GM12874 (cell line): ENCODE data around the gene PKD2.

Experiments
- TF ChIP-seq, protein P1 (sequence below): IDR thresholded peaks from 2 replicates; pipeline ENCODE4 v1.5.1; 2011; ENCODE audit warnings: low read depth, mild to moderate bottlenecking, control low read depth, low read length, moderate library complexity; ENCODE audit not compliant: insufficient read depth

Gene PKD2

DNA sequence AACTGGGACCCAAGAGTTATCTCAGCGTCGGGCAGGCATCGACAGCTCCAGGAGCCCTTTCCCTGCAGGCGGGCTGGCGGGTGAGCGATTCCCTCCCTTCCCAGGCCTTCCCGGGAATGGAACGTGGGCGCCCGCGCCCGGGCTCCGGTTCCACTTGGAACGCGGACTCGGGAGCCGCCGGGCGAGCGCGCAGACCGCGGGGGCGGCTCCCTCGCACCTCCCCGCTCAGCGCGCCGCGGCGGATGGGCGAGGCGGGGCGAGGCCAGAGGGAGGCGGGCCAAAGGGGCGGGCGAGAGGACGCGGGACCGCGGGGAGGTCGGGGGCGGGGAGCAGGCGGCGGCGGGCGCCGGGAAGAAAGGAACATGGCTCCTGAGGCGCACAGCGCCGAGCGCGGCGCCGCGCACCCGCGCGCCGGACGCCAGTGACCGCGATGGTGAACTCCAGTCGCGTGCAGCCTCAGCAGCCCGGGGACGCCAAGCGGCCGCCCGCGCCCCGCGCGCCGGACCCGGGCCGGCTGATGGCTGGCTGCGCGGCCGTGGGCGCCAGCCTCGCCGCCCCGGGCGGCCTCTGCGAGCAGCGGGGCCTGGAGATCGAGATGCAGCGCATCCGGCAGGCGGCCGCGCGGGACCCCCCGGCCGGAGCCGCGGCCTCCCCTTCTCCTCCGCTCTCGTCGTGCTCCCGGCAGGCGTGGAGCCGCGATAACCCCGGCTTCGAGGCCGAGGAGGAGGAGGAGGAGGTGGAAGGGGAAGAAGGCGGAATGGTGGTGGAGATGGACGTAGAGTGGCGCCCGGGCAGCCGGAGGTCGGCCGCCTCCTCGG lies at the start of gene PKD2:
Gene PKD2, plus strand, starts transcription at position 332 of the 818 bp plus-strand sequence. Its CDS starts 99 bp downstream, at position 431.
- TF ChIP-seq, protein P1, sequence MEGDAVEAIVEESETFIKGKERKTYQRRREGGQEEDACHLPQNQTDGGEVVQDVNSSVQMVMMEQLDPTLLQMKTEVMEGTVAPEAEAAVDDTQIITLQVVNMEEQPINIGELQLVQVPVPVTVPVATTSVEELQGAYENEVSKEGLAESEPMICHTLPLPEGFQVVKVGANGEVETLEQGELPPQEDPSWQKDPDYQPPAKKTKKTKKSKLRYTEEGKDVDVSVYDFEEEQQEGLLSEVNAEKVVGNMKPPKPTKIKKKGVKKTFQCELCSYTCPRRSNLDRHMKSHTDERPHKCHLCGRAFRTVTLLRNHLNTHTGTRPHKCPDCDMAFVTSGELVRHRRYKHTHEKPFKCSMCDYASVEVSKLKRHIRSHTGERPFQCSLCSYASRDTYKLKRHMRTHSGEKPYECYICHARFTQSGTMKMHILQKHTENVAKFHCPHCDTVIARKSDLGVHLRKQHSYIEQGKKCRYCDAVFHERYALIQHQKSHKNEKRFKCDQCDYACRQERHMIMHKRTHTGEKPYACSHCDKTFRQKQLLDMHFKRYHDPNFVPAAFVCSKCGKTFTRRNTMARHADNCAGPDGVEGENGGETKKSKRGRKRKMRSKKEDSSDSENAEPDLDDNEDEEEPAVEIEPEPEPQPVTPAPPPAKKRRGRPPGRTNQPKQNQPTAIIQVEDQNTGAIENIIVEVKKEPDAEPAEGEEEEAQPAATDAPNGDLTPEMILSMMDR = no peak

DNA sequence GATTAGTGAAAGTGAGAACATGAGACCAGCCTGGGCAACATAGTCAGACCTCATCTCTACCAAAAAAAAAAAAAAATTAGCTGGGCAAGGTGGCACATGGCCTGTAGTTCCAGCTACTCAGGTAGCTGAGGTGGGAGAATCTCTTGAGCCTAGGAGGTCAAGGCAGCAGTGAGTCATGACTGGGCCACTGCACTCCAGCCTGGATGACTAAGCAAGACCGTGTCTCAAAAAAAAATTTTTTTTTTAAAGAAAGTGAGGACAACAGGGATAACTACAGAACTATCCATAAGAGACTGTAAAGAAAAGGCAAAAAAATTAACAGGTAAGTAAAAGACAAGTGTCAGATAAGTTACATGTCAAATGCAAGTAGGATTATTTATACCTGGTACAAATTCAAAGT lies 45.4 kb upstream of the PKD2 start:
- TF ChIP-seq, protein P1 = no peak

DNA sequence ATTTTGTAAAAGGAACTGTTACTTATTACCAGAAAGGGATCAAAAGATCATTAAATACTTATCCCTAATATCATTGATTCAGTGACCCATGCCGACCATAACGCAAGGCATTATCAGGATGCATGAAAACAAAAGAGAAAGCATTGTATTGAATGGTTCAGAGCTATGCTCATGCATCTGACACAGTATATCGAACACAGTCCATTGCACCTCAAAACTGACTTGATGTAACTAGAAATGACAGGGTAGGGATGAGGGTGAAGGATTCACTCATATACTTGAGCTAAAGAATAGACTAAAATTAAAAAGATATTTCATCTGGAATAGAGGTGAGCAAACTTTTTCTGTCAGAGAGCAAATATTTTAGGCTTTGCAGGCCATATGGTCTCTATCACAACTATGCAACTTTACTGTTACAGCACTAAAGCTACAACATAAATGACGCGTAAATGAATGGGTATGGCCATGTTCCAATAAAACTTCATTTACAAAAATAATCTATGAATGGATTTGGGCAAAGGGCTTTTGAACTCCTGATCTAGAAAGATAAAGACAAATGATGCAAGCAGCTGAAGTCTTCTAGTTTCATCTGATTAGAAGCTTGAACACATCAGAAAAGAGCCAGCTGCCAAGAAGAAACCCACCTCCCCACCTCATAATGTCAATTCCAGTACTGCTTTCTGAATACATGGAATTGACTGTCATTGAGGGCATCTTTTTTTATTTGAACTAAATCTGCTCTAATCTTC lies 44.9 kb upstream of the PKD2 start:
- TF ChIP-seq, protein P1 = no peak

DNA sequence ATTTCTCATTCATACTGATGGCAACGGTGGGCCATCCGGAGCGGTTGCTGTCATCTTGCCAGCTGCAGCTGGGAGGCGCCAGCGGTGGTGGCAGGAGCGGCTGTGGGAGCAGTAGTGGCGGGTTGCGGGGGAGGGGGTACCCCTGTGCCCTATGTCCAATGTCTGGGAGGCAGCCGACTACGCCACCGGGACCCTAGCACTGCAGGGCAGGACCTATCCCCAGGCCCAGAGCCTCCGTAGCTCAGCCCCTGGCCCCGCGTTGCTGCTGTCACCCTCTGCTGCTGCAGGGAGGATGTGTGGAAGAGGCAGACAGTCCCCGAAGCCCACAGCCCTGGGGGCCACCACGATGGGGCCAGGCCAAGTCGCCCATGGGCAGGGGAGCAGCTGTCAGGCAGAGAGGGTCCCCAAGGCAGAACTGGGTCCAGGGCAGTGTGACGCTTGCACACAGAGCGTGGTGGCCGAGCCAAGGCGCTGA lies 41.9 kb upstream of the PKD2 start:
- TF ChIP-seq, protein P1 = no peak

DNA sequence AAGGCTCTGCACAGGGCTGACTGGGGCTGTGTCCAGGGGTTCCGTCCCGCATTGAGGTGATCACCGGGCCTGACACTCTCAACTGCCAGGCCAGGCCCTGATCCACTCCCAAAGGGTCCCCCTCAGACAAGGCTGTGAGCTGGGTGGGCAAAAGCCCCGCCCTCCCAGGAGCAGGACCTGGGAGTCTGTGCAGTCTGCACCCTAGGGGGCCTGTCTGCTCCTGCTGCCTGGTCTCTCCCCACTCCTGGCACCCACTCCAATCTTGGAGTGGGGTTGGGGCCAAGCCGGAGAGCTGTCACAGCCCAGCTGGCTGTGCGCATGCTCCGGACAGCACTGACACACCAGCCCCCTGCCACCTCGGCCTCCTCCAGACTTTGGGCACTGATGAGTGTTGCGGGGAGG lies 41.3 kb upstream of the PKD2 start:
- TF ChIP-seq, protein P1 = no peak

DNA sequence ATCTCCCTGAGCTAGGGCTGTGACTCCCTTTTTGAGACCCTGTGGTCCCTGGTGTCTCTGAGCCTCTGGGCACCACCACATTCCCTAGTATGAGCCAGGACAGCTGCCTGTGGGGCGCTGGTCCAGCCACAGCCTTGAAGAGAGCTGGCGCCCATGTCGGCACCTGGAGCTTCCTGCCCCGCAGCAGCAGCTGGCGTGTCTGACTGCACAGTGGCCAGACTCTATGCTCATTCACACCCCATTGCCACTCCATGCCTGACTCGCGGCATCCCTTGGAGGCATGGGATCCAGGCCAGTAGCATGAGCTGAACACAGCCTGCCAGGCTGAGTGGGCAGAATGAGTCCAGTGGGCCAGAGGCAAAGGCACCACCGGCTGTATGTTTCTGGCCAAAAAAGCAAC lies 40.2 kb upstream of the PKD2 start:
- TF ChIP-seq, protein P1 = no peak

DNA sequence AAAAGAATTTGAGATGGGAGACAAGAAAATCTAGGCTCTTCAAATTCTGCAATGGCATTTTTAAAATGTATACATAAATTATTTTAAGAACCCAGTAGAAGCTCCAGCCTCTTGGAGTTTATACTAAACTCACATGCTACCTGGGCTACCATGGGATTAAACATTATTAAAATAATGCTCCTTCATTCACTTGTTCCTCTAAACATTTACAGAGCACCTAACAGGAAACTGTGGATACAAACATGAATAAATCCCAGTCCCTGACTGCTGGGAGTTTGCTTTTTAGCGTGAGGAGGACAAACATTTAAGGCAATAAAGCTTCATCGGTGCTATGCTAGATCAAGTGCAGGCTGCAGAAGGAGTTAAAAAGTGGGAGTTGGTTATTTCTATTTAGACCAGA lies 37.3 kb upstream of the PKD2 start:
- TF ChIP-seq, protein P1 = no peak
